AG10803 (cell line): ENCODE data around the gene CCDC182.

Source experiments
- DNase-seq: peaks from one replicate; pipeline ENCODE4 v3.0.0; 2010; ENCODE audit warnings: low read depth
- H3K4me3 ChIP-seq: 2 replicates; pipeline ENCODE4 v1.5.1; 2011; ENCODE audit warnings: mild to moderate bottlenecking, low read length, control low read depth
- CTCF ChIP-seq: conservative IDR thresholded peaks from 2 replicates; pipeline ENCODE4 v1.5.1; 2011; ENCODE audit warnings: mild to moderate bottlenecking, low read length, control low read depth, inconsistent platforms

The CCDC182 gene

GRCh38 chr17:57697891-57698711 is 47.0 kb downstream of the CCDC182 start:
- DNase-seq: no peak
- TF ChIP-seq CTCF: no peak
- H3K4me3 ChIP-seq: no peak overlapping the region

GRCh38 chr17:57697197-57697596 is 47.9 kb downstream of the CCDC182 start:
- H3K4me3 ChIP-seq: no peak overlapping the region
- no peak for TF ChIP-seq CTCF
- no peak for DNase-seq

- DNase-seq: no peak
- TF ChIP-seq CTCF: no peak
- H3K4me3 ChIP-seq: no peak overlapping the region
These were observed 49.0 kb downstream of the CCDC182 start for GRCh38 chr17:57696050-57696449.
